DMS79 treated with DMSO at 0.1 percent for 48 hours (cell line): ENCODE measurements around the gene OR51T1.
A peak's percentile ranks its signal among the peaks of the same experiment; 100 is the strongest.
"Not testable (repeated sequence)": the region's sequence is repeated elsewhere in the genome, so short reads cannot be mapped to it uniquely, and the experiment has no call there.

Source experiments
- DNase-seq: peaks from one replicate; lab custom pipeline; 2025; lab: John Stamatoyannopoulos, UW

OR51T1 gene, protein sequence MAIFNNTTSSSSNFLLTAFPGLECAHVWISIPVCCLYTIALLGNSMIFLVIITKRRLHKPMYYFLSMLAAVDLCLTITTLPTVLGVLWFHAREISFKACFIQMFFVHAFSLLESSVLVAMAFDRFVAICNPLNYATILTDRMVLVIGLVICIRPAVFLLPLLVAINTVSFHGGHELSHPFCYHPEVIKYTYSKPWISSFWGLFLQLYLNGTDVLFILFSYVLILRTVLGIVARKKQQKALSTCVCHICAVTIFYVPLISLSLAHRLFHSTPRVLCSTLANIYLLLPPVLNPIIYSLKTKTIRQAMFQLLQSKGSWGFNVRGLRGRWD

DNA sequence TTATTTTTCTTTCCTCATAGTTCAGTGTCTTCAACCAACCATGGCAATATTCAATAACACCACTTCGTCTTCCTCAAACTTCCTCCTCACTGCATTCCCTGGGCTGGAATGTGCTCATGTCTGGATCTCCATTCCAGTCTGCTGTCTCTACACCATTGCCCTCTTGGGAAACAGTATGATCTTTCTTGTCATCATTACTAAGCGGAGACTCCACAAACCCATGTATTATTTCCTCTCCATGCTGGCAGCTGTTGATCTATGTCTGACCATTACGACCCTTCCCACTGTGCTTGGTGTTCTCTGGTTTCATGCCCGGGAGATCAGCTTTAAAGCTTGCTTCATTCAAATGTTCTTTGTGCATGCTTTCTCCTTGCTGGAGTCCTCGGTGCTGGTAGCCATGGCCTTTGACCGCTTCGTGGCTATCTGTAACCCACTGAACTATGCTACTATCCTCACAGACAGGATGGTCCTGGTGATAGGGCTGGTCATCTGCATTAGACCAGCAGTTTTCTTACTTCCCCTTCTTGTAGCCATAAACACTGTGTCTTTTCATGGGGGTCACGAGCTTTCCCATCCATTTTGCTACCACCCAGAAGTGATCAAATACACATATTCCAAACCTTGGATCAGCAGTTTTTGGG, at the start of gene OR51T1:
Gene OR51T1 (plus strand): TSS at position 41 of the 641 bp plus-strand sequence. CDS start 0 bp downstream, at position 41.
- DNase-seq: no peak

GRCh38 chr11:4839851-4840549, 41.7 kb upstream of the OR51T1 start:
- DNase-seq: no peak

DNA sequence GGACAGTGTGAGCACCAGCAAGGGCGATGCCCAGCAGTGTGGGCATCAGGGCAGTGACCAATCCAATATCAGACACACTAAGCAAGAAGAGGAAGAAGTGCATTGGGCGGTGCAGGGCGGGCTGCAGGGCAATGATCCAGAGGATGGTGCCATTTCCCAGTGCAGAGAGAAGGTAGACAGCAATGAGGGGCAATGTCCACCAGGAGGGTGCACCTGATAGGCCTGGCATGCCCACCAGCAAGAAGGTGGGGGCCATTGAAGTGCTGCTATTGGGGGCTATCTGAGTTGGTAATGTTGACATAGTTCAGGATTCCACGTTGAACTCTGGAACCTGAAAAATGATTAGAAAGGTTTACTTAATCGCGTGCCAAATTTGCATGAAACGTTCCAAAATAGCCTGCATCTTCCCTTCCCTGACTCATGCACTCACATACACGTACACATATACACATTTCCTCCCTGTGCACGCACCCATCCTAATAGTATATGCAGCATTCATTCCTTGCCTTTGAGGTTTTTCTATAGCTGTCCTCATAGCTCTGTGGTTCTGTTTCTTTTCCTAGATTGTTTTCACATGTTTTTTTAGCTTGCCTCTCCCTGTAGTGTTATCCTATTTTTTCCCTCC, 32.7 kb upstream of the OR51T1 start, which contains the start of gene OR51S1:
Gene OR51S1 (minus strand): TSS at position 301 of the 625 bp plus-strand sequence. CDS start 0 bp downstream, at position 301.
- no peak for DNase-seq

DNA sequence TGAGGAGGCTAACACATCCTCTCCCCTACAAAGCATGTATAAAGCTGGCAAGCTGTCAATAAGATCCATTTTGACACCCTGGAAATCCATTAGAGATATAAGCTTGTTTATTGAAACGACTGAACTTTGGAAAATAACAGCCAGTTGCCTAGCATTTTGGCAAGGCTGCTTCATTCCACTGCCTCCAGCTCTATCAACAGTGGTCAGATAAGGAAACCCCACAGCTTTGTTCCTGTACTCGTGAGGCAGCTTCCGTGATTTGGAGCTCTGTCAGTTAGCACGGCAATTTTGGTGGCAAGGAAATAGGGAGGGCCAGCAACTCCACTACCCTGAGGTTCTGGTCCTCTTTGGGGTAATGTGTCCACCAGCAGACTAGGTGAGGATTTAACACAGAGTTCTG, 30.7 kb upstream of the OR51T1 start:
- no peak for DNase-seq

DNA sequence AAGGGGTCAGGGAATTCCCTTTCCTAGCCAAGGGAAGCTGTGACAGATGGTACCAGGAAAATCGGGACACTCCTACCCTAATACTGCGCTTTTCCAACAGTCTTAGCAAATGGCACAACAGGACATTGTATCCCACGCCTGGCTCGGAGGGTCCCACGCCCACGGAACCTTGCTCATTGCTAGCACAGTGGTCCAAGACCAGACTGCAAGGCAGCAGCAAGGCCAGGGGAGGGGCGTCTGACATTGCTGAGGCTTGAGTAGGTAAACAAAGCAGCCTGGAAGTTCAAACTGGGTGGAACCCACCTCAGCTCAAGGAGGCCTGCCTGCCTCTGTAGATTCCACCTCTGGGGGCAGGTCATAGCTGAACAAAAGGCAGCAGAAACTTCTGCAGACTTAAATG, 27.4 kb upstream of the OR51T1 start:
- not testable (repeated sequence) for DNase-seq

DNA sequence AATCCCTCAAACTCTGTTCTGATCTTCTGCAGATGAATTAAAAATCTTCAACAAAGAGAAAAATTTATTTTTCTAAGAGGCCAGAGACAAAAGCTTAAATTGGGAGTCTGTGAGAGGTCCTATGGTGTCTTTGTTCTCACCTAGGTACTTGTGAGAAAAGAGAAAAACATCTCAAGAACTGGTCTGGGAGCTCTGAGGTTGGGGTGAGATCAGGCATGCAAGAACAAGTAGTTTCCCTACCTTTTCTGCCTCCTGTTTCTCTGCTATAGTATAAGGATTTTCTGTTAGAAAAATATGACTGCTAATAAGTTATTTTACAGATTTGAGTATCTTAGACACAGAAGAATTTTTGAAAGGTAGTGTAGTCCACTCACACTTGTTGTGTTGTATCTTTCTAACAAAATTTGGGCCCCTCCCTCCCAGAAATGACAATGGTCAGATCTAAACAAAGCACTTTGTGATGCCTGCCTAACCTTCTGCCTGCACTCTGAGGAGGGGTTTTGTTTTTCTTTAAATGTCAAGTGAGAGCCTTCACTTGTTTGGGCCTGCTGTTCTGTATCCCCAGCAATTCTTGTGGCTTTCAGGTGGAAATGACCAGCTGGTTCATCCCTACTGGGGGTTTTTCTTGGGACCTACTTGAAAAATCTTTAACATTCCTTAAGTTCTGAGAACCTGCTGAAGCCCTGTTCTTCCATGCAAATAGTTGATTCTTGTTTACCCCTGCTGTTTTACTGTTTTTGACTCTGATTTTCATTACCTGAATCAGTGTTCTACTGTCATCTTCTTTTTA, 19.1 kb upstream of the OR51T1 start:
- peak; percentile 50 for DNase-seq

DNA sequence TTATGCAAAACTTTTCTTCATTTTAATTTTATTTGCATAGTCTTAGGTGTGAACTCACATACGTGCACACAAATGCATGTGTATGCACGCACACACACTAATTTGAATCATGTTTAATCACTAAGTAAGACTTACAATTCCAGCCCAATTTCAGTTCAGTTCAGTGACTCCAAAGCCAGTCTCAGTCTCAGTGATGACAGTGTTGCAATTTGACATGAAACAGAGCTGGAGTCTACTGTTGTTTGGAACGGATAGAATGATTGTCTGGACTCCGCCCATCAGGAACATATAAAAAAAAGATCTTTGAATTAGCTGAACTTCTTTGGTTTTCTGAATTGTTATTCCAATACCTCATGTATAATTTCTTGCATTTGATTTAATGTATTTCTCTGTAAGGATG, 17.8 kb upstream of the OR51T1 start:
- DNase-seq: no peak

GRCh38 chr11:4865855-4866254, 15.8 kb upstream of the OR51T1 start:
- DNase-seq: peak; percentile 79

DNA sequence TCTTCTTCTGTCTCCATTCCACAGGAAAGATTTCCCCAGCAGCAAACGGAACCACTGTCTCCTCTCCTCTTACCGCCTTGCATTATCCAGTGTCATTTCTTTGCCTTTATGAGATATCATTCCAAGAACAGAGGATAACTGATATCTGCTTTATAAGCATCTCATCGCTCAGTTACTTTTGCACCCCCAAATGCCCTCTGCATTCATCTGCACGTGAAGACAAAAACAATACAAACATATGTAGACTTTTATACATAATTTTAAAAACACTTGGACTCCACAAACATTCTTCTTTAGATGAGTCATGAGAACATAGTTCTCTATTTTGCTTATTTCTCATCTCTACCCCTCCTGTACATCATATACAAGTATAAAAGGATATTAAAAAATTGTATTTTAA, 512 bp upstream of the OR51T1 start:
- no peak for DNase-seq

DNA sequence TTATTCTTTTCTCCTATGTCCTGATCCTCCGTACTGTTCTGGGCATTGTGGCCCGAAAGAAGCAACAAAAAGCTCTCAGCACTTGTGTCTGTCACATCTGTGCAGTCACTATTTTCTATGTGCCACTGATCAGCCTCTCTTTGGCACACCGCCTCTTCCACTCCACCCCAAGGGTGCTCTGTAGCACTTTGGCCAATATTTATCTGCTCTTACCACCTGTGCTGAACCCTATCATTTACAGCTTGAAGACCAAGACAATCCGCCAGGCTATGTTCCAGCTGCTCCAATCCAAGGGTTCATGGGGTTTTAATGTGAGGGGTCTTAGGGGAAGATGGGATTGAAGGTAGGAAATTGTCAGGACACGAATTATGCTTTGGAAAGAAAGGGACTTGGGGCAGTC, 843 bp downstream of the OR51T1 start:
- no peak for DNase-seq

- DNase-seq: no peak
These were observed 2.7 kb downstream of the OR51T1 start for GRCh38 chr11:4884361-4884760.

DNA sequence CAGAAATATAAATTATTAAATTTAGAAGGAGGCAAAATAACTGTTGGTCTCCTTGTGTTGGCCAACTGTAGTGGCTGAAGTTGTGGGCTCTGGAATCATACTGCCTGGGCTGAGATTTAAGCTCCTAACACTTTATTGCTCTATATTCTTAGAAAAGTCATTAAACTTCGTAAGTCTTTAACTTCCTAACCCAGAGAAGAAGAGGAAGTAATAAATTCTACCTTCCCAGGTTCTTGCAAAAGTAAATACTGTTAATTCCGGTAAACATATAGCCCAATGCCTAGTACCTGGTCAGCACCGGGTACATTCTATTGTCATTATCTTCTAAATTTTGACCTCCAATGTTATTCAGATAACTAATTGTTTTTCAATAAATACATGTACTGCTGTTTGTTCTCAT, 4.5 kb downstream of the OR51T1 start:
- no peak for DNase-seq

DNA sequence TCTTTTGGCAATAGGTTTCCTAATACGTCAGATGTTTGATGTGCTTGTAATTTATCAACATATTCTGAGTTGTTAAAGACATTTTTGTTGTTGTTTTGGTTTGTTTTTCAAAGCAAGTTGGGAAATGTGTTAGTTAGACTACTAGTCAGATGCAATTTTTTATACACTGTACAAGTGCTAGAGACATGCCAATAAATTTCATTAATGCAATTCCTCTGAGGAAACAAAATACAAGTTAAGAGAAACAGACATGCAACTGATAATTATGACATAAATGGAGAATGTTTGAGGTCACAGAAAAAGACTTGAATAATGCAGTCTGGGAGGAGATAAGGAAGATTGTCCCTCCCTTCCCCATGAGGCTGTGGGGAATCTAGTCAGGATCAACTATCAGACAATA, 5.9 kb downstream of the OR51T1 start:
- no peak for DNase-seq

- no peak for DNase-seq
These were observed 8.6 kb downstream of the OR51T1 start for GRCh38 chr11:4890279-4890678.

DNA sequence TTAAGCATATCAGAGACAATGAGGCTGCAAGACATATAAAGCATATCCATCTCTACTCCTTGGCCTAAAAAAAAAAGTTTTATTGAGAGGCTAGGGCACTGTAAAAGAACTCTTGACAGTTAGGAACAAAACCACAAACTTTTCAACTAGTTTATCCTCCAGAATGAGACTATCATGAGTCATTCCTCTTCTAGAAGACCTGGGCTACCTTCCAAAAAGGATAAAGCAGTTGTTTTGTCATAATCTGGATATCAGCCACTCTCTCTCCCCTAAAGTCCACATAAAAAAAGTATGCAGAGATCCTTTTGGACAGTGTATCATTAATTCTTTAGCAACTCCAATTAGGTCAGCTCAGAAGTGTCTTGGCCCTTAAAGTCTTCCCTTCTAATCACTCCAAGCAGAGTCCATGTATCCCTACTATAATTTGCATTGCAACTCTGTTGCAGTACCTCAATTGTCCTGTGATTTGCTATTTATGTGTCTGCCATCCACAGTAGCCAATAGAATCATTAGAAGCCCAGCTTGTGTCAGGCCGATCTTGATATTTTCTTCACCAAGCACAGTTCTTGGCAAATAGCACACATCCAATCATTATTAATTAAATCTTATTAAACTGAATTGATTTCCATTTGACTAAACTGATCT, 10.4 kb downstream of the OR51T1 start:
- no peak for DNase-seq

DNA sequence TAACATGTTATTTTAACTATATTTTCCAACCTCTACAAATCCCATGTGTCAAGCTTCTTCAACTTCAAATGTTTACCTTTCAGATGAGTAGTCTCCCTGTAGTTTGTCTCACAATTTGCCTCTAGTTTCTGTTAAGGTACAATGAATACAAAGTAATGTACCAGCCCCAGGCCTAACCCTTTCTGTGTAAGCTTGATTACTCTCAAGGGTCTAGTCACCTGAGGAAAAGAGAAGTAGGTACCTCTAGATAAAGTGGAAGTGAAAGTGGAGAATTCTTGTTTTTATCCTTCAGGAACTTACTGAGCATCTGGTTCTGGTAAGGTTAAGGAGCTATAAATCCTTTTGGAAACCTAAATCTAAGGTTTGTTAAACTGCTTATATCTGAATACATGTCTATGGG, 21.8 kb downstream of the OR51T1 start, which contains the start of gene OR51A7:
Gene OR51A7 (plus strand): TSS at position 300 of the 400 bp plus-strand sequence. CDS start 3,587 bp downstream, outside the sequence.
- peak; percentile 42 for DNase-seq

- DNase-seq: no peak
These were observed 34.9 kb downstream of the OR51T1 start for GRCh38 chr11:4916581-4916980.

DNA sequence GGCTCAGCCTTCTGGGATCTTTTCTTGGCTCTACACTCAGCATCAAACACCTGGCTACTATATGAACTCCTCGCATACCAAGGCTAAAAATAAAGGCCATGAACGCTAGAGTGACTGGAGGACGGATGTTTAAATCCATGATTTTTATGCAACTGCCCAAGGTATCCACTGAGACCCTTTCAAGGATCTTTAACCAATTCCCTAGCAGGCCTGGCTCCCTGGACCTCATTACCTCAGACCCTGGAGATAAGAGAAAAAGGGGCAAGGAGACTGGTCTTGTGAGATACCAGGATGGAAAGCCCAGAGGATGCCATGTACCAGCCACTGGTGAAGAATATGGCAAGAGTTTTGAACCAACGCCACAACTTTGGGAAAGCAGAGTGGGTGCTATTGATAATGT, 37.5 kb downstream of the OR51T1 start, which contains the start of gene OR51G2:
Gene OR51G2 (minus strand): TSS at position 101 of the 400 bp plus-strand sequence. CDS start 3,687 bp downstream, outside the sequence.
- DNase-seq: no peak

- DNase-seq: no peak
These were observed 40.1 kb downstream of the OR51T1 start for GRCh38 chr11:4921796-4922195.

DNA sequence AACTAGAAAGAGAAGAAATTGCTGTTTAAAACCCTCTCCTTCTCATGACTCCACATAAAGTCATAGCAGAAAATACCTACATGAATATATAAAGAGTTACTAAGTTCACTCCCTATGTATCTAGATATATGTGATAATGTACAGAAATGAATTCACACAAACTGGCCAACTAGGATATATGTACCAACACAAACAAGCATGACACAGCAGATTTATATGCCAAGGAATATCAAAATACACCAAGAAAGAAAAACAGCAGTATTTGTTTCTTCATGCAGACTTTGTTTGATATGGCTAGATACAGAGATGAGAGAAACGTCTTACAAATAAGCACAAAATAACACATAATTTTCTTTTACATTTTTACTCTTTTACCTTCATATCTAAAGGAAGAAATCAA, 40.6 kb downstream of the OR51T1 start:
- DNase-seq: no peak

DNA sequence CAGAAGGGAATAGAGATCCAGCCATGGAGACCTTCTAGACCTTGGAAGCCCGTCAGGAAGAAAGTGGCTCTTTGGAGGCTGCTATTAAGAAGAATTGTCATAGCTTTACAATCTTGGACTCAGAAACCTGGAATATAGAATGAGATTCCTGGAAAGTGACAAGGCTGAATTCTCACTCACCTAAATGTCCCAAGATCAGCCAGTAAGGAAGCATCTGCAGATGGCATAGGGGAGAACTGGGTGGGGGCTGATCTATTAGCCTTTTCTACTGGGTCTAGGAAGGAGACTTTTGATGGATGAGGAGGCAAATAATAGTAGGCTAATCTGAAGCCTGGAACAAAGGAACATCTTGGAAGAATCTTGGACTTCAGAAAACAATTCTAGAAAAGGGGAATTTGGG, 42.5 kb downstream of the OR51T1 start, which contains the start of gene OR51G1:
Gene OR51G1 (minus strand): TSS at position 101 of the 400 bp plus-strand sequence. CDS start 0 bp downstream, at position 101.
- no peak for DNase-seq
